Measurements from ENCODE around the gene PAXX.

PAXX gene

GRCh38 chr9:136992819-136993369, 672 bp downstream of the PAXX start:
- no peak for TF ChIP-seq CTCF (conservative IDR thresholded peaks at IDR 0.05; ENCODE audit: low read depth, low read length)
- Histone ChIP-seq H3K4me1 (ENCODE audit: low read depth, poor library complexity, severe bottlenecking) (peaks cover 9% of the 10 kb centered on the region), H3K27me3 (ENCODE audit: insufficient read depth, low read depth) (peaks cover 47% of the 10 kb centered on the region), H3K27ac (peak overlapping the region; percentile 76), H4K20me1 (ENCODE audit: insufficient read depth) (no peaks in the 10 kb centered on the region), H3K9ac (peak overlapping the region; percentile 86), H3K4me3 (IDR thresholded peaks at IDR 0.05; ENCODE audit: insufficient read depth, low read depth, low read length) (no peak overlapping the region), H2AFZ (ENCODE audit: low read depth) (peak overlapping the region; percentile 72; the same call in 1 of the 2 replicates), H3K4me2 (peak overlapping the region; percentile 89), H3K36me3 (ENCODE audit: insufficient read depth) (no peaks in the 10 kb centered on the region), H3K79me2 (ENCODE audit: insufficient read depth, low read depth) (no peaks in the 10 kb centered on the region)

GRCh38 chr9:136994180-136994887, 2.1 kb downstream of the PAXX start:
- Histone ChIP-seq H3K27me3 (ENCODE audit: insufficient read depth, low read depth) (peaks cover 46% of the 10 kb centered on the region), H3K4me1 (ENCODE audit: low read depth, poor library complexity, severe bottlenecking) (peaks cover 13% of the 10 kb centered on the region), H3K79me2 (ENCODE audit: insufficient read depth, low read depth) (no peaks in the 10 kb centered on the region), H3K27ac (no peak overlapping the region), H3K4me2 (no peak overlapping the region), H3K36me3 (ENCODE audit: insufficient read depth) (no peaks in the 10 kb centered on the region), H3K9ac (no peak overlapping the region), H4K20me1 (ENCODE audit: insufficient read depth) (no peaks in the 10 kb centered on the region), H3K4me3 (IDR thresholded peaks at IDR 0.05; ENCODE audit: insufficient read depth, low read depth, low read length) (no peak overlapping the region), H2AFZ (ENCODE audit: low read depth) (no peak overlapping the region)
- no peak for TF ChIP-seq CTCF (conservative IDR thresholded peaks at IDR 0.05; ENCODE audit: low read depth, low read length)

GRCh38 chr9:136994888-136995230, 2.6 kb downstream of the PAXX start:
- no peaks in the 10 kb centered on the region for H4K20me1 ChIP-seq (ENCODE audit: insufficient read depth)
- H2AFZ ChIP-seq (ENCODE audit: low read depth), result no peak overlapping the region
- no peak overlapping the region for H3K9ac ChIP-seq
- peaks cover 42% of the 10 kb centered on the region for H3K27me3 ChIP-seq (ENCODE audit: insufficient read depth, low read depth)
- H3K79me2 ChIP-seq (ENCODE audit: insufficient read depth, low read depth), result no peaks in the 10 kb centered on the region
- TF ChIP-seq CTCF (conservative IDR thresholded peaks at IDR 0.05; ENCODE audit: low read depth, low read length), result no peak
- H3K4me3 ChIP-seq (IDR thresholded peaks at IDR 0.05; ENCODE audit: insufficient read depth, low read depth, low read length), result no peak overlapping the region
- H3K27ac ChIP-seq, result no peak overlapping the region
- H3K4me1 ChIP-seq (ENCODE audit: low read depth, poor library complexity, severe bottlenecking), result peaks cover 19% of the 10 kb centered on the region
- H3K4me2 ChIP-seq, result no peak overlapping the region
- no peaks in the 10 kb centered on the region for H3K36me3 ChIP-seq (ENCODE audit: insufficient read depth)

GRCh38 chr9:136995362-136995761, 3.1 kb downstream of the PAXX start:
- no peak overlapping the region for H3K9ac ChIP-seq
- H3K4me3 ChIP-seq (IDR thresholded peaks at IDR 0.05; ENCODE audit: insufficient read depth, low read depth, low read length), result no peak overlapping the region
- no peaks in the 10 kb centered on the region for H3K36me3 ChIP-seq (ENCODE audit: insufficient read depth)
- peaks cover 37% of the 10 kb centered on the region for H3K27me3 ChIP-seq (ENCODE audit: insufficient read depth, low read depth)
- no peak overlapping the region for H2AFZ ChIP-seq (ENCODE audit: low read depth)
- H4K20me1 ChIP-seq (ENCODE audit: insufficient read depth), result no peaks in the 10 kb centered on the region
- no peak overlapping the region for H3K4me2 ChIP-seq
- no peaks in the 10 kb centered on the region for H3K79me2 ChIP-seq (ENCODE audit: insufficient read depth, low read depth)
- no peak for TF ChIP-seq CTCF (conservative IDR thresholded peaks at IDR 0.05; ENCODE audit: low read depth, low read length)
- peaks cover 24% of the 10 kb centered on the region for H3K4me1 ChIP-seq (ENCODE audit: low read depth, poor library complexity, severe bottlenecking)
- H3K27ac ChIP-seq, result no peak overlapping the region
